Calu3 (cell line): Measurements from ENCODE around the gene NOLC1. TPM values are rescaled to one million over a fixed set of nuclear protein-coding genes. Genes with fewer than 3 reads are reported as not detected.

ENCODE experiments used
- BruUV-seq: library from RNA; stranded (reverse); fragments of 400-500 nt; replicated peaks from 2 replicates; lab custom pipeline; 2021; lab: Mats Ljungman, UMichigan
- CTCF ChIA-PET: fragments of 300-600 bp; sonication (Branson Sonifier 250); formaldehyde crosslinking; loops from one replicate; lab custom pipeline; 2022; ENCODE audit warnings: antibody characterized with exemption; lab: Charles Lee
- DNase-seq: peaks from one replicate; pipeline ENCODE4 v3.0.0; 2022
- H3K27ac Mint-ChIP-seq: one replicate; pipeline ENCODE4 v1.8.0; 2022; ENCODE audit warnings: mixed read lengths; ENCODE audit not compliant: unreplicated experiment
- H3K27me3 Mint-ChIP-seq: one replicate; pipeline ENCODE4 v1.8.0; 2022; ENCODE audit warnings: mixed read lengths; ENCODE audit not compliant: unreplicated experiment
- H3K36me3 Mint-ChIP-seq: one replicate; pipeline ENCODE4 v1.8.0; 2022; ENCODE audit warnings: mild to moderate bottlenecking, moderate library complexity, mixed read lengths; ENCODE audit not compliant: insufficient read depth, unreplicated experiment
- H3K4me1 Mint-ChIP-seq: one replicate; pipeline ENCODE4 v1.8.0; 2022; ENCODE audit warnings: mild to moderate bottlenecking, low read depth, mixed read lengths; ENCODE audit not compliant: unreplicated experiment
- H3K4me3 Mint-ChIP-seq: one replicate; pipeline ENCODE4 v1.8.0; 2022; ENCODE audit warnings: mild to moderate bottlenecking, low read depth, moderate library complexity, mixed read lengths; ENCODE audit not compliant: unreplicated experiment
- H3K9me3 Mint-ChIP-seq: one replicate; pipeline ENCODE4 v1.8.0; 2022; ENCODE audit warnings: low read depth, mixed read lengths; ENCODE audit not compliant: unreplicated experiment
- intact Hi-C: fragments of 100-400 bp; cut with micrococcal nuclease; formaldehyde crosslinking; loops from one replicate; pipeline ENCODE4 v1.10.0; 2022; ENCODE audit not compliant: unreplicated experiment
- total RNA-seq: library from RNA; stranded (reverse); gene quantifications from 2 replicates; pipeline ENCODE4 v1.2.3, GENCODE V29; 2022
- TF ChIP-seq, protein P1 (sequence below): fragments of 200-600 bp; IDR thresholded peaks from one replicate; pipeline ENCODE4 v1.8.0; 2022; ENCODE audit warnings: antibody characterized with exemption; ENCODE audit not compliant: unreplicated experiment

The NOLC1 gene
- total RNA-seq, 1 experiment from 2014 or later: 78.4 TPM

DNA sequence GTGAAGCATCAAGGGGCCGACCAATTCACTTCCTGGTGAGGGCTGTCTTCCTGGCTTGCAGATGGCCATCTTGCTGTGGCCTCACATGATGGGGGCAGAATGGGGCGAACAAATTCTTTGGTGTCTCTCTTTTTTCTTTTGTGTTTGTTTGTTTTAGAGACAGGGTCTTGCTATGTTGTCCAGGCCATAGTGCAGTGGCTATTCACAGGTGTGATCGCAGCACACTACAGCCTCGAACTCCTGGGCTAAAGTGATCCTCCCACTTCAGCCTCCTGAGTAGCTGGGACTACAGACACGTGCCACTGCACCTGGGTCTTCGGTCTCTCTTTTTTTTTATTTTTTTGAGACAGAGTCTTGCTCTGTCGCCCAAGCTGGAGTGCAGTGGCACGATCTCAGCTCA, 20.1 kb downstream of the NOLC1 start:
- BruUV-seq: no TSS peak
- Mint-ChIP-seq H3K27ac (no peak overlapping the region), H3K27me3 (no peaks in the 10 kb centered on the region), H3K36me3 (peaks cover 6% of the 10 kb centered on the region), H3K4me1 (no peaks in the 10 kb centered on the region), H3K4me3 (no peak overlapping the region), H3K9me3 (no peaks in the 10 kb centered on the region)
- CTCF ChIA-PET: interaction anchor here (0.6 kb wide), 1 partner anchor 22 kb away, joined by 3 read pairs; no protein-coding TSS in a partner anchor
- intact Hi-C loops: no loop called here
- TF ChIP-seq, protein P1, sequence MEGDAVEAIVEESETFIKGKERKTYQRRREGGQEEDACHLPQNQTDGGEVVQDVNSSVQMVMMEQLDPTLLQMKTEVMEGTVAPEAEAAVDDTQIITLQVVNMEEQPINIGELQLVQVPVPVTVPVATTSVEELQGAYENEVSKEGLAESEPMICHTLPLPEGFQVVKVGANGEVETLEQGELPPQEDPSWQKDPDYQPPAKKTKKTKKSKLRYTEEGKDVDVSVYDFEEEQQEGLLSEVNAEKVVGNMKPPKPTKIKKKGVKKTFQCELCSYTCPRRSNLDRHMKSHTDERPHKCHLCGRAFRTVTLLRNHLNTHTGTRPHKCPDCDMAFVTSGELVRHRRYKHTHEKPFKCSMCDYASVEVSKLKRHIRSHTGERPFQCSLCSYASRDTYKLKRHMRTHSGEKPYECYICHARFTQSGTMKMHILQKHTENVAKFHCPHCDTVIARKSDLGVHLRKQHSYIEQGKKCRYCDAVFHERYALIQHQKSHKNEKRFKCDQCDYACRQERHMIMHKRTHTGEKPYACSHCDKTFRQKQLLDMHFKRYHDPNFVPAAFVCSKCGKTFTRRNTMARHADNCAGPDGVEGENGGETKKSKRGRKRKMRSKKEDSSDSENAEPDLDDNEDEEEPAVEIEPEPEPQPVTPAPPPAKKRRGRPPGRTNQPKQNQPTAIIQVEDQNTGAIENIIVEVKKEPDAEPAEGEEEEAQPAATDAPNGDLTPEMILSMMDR: no peak
- no peak for DNase-seq

DNA sequence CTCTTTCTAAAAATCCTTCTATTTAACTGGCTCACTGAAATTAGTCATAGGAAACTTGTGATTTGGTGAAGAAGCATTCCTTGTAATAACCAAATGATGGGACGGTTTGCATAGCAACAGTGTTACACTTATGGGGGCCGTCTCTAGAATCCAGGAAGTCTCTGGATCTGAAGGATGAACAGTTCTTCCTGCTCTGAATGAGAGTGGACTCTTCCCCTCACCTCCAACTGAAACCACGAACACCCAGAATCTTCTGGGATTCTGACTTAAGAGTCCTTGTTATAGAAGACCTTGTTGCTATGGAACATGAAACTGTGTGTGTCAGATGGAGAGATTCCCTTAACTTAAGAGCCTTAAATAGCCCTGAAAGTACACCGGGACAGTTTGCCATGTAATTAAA, 23.2 kb downstream of the NOLC1 start:
- Mint-ChIP-seq H3K4me3 (no peak overlapping the region), H3K36me3 (no peaks in the 10 kb centered on the region), H3K9me3 (no peaks in the 10 kb centered on the region), H3K27me3 (no peaks in the 10 kb centered on the region), H3K4me1 (no peaks in the 10 kb centered on the region), H3K27ac (no peak overlapping the region)
- DNase-seq: no peak
- CTCF ChIA-PET: interaction anchor here (0.6 kb wide), 1 partner anchor 97 kb away, joined by 5 read pairs; no protein-coding TSS in a partner anchor
- TF ChIP-seq, protein P1: no peak
- intact Hi-C loops: no loop called here
- no TSS peak for BruUV-seq

GRCh38 chr10:102184606-102185005, 32.4 kb downstream of the NOLC1 start:
- intact Hi-C loops: no loop called here
- Mint-ChIP-seq H3K4me3 (no peak overlapping the region), H3K4me1 (no peaks in the 10 kb centered on the region), H3K27me3 (peaks cover 15% of the 10 kb centered on the region), H3K9me3 (peaks cover 6% of the 10 kb centered on the region), H3K36me3 (no peaks in the 10 kb centered on the region), H3K27ac (no peak overlapping the region)
- CTCF ChIA-PET: no interaction called here
- BruUV-seq: no TSS peak
- DNase-seq: no peak
- TF ChIP-seq, protein P1: no peak

DNA sequence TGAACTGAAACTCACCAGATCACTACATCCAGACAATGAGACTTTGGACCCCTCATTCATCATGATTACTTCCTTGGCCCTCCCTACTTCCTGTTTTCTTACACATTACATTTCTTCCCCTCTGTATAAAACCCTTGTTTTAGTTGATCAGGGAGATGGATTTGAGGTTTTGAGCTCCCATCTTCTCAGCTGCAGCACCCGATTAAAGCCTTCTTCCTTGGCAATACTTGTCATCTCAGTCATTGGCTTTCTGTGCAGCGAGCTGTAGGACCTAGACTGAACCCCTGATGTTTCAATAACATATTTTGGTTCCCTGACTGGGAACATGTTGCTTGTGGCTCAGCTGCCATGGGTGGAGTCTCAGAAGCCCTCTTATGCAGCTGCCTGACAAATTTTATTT, 33.1 kb downstream of the NOLC1 start:
- intact Hi-C loops: no loop called here
- H3K36me3 Mint-ChIP-seq: no peaks in the 10 kb centered on the region
- no peak overlapping the region for H3K27ac Mint-ChIP-seq
- peaks cover 15% of the 10 kb centered on the region for H3K27me3 Mint-ChIP-seq
- CTCF ChIA-PET: no interaction called here
- DNase-seq: no peak
- peaks cover 6% of the 10 kb centered on the region for H3K9me3 Mint-ChIP-seq
- BruUV-seq: no TSS peak
- TF ChIP-seq, protein P1: no peak
- no peaks in the 10 kb centered on the region for H3K4me1 Mint-ChIP-seq
- H3K4me3 Mint-ChIP-seq: no peak overlapping the region
